ENCODE data around the gene PDCD10. TPM values are rescaled to one million over a fixed set of nuclear protein-coding genes. Genes with fewer than 3 reads are reported as not detected.

The PDCD10 gene
- total RNA-seq, 1 donor from 2014 or later = 53.2 TPM

GRCh38 chr3:167673221-167673620, 61.5 kb downstream of the PDCD10 start:
- intact Hi-C loops (cut with DNase I) = no loop called here
- DNase-seq = no peak
- Histone ChIP-seq H3K9me3 (peaks cover 12% of the 10 kb centered on the region), H3K27me3 (no peaks in the 10 kb centered on the region), H3K36me3 (peaks cover 17% of the 10 kb centered on the region), H3K27ac (no peak overlapping the region), H3K4me3 (no peak overlapping the region), H3K4me1 (no peaks in the 10 kb centered on the region)
- TF ChIP-seq CTCF (IDR thresholded peaks at IDR 0.05) = no peak
- ATAC-seq = no peak

- Histone ChIP-seq H3K27ac (no peak overlapping the region), H3K36me3 (peaks cover 17% of the 10 kb centered on the region), H3K4me1 (no peaks in the 10 kb centered on the region), H3K9me3 (peaks cover 12% of the 10 kb centered on the region), H3K4me3 (no peak overlapping the region), H3K27me3 (no peaks in the 10 kb centered on the region)
- no peak for DNase-seq
- ATAC-seq = no peak
- intact Hi-C loops (cut with DNase I) = no loop called here
- no peak for TF ChIP-seq CTCF (IDR thresholded peaks at IDR 0.05)
These were observed 62.7 kb downstream of the PDCD10 start for GRCh38 chr3:167671878-167672427.

- Histone ChIP-seq H3K36me3 (peaks cover 8% of the 10 kb centered on the region), H3K4me1 (no peaks in the 10 kb centered on the region), H3K4me3 (no peak overlapping the region), H3K27ac (no peak overlapping the region), H3K9me3 (no peaks in the 10 kb centered on the region), H3K27me3 (no peaks in the 10 kb centered on the region)
- TF ChIP-seq CTCF (IDR thresholded peaks at IDR 0.05) = no peak
- intact Hi-C loops (cut with DNase I) = no loop called here
- ATAC-seq = no peak
- DNase-seq = no peak
These were observed 65.0 kb downstream of the PDCD10 start for GRCh38 chr3:167669699-167670098.

- no peak for ATAC-seq
- Histone ChIP-seq H3K4me1 (no peaks in the 10 kb centered on the region), H3K36me3 (peaks cover 6% of the 10 kb centered on the region), H3K4me3 (no peak overlapping the region), H3K27me3 (no peaks in the 10 kb centered on the region), H3K9me3 (no peaks in the 10 kb centered on the region), H3K27ac (no peak overlapping the region)
- no peak for DNase-seq
- intact Hi-C loops (cut with DNase I) = no loop called here
- TF ChIP-seq CTCF (IDR thresholded peaks at IDR 0.05) = no peak
These were observed 66.0 kb downstream of the PDCD10 start for GRCh38 chr3:167668651-167669050.

- Histone ChIP-seq H3K27ac (no peak overlapping the region), H3K4me1 (no peaks in the 10 kb centered on the region), H3K4me3 (no peak overlapping the region), H3K9me3 (no peaks in the 10 kb centered on the region), H3K36me3 (no peaks in the 10 kb centered on the region), H3K27me3 (no peaks in the 10 kb centered on the region)
- intact Hi-C loops (cut with DNase I) = no loop called here
- DNase-seq (no peak), ATAC-seq (no peak)
- no peak for TF ChIP-seq CTCF (IDR thresholded peaks at IDR 0.05)
These were observed 68.1 kb downstream of the PDCD10 start for GRCh38 chr3:167666563-167666962.

GRCh38 chr3:167662919-167663400, 71.7 kb downstream of the PDCD10 start:
- no peak overlapping the region for H3K27ac ChIP-seq
- intact Hi-C loops (cut with DNase I) = no loop called here
- no peak for TF ChIP-seq CTCF (IDR thresholded peaks at IDR 0.05)
- H3K4me3 ChIP-seq = no peak overlapping the region
- H3K9me3 ChIP-seq = no peaks in the 10 kb centered on the region
- DNase-seq (no peak), ATAC-seq (peak; percentile 57)
- H3K4me1 ChIP-seq = no peaks in the 10 kb centered on the region
- H3K27me3 ChIP-seq = no peaks in the 10 kb centered on the region
- H3K36me3 ChIP-seq = no peaks in the 10 kb centered on the region

Measured in upper lobe of right lung (tissue), 1 donor.